Stomach (tissue), 4 donors: ENCODE measurements around the gene KCNC1.

Experiments used
- EP300 ChIP-seq: sonication (generic); formaldehyde crosslinking; IDR thresholded peaks from one replicate; pipeline ENCODE4 v1.6.1; 2017; ENCODE audit warnings: antibody characterized with exemption
- TF ChIP-seq, protein P1 (sequence below), 7 experiments: fragments of 450-650 bp in 4 of 7; fragments of 200-600 bp in 3 of 7; sonication (generic) in 3 of 7; IDR thresholded peaks; one replicate each; pipeline ENCODE4 v1.5.1; 2016 to 2019; ENCODE audit warnings: antibody characterized with exemption in 7 of 7, control low read depth in 2 of 7, mild to moderate bottlenecking in 1 of 7

DNA sequence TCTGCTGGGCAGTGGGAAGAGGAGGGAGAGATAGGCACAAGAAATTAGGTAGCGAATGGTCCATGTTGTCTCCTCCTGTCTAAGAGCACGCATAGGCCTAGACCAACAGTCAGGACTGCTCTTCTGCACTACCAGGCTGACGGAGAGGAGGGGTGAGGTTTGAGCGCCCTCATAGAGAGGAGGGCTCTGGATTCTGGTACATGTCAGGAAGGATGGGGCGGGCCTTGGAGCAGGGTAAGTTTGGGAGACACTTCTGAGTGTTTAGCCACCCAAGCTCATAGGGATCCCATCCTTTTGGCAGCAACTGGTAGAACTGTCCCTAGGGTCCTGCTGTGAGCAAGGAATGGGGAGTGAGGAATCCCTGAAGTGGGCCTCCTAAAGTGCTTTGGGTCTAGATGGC is 60.4 kb downstream of the KCNC1 start:
- TF ChIP-seq, protein P1, sequence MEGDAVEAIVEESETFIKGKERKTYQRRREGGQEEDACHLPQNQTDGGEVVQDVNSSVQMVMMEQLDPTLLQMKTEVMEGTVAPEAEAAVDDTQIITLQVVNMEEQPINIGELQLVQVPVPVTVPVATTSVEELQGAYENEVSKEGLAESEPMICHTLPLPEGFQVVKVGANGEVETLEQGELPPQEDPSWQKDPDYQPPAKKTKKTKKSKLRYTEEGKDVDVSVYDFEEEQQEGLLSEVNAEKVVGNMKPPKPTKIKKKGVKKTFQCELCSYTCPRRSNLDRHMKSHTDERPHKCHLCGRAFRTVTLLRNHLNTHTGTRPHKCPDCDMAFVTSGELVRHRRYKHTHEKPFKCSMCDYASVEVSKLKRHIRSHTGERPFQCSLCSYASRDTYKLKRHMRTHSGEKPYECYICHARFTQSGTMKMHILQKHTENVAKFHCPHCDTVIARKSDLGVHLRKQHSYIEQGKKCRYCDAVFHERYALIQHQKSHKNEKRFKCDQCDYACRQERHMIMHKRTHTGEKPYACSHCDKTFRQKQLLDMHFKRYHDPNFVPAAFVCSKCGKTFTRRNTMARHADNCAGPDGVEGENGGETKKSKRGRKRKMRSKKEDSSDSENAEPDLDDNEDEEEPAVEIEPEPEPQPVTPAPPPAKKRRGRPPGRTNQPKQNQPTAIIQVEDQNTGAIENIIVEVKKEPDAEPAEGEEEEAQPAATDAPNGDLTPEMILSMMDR (IDR thresholded peaks at IDR 0.05), result no peak
- TF ChIP-seq EP300, result no peak
